Mucosa of stomach (tissue), 1 donor: ENCODE results near the gene SLC9A1.
A peak's percentile ranks its signal among the peaks of the same experiment; 100 is the strongest.
"Not testable (repeated sequence)": the region's sequence is repeated elsewhere in the genome, so short reads cannot be mapped to it uniquely, and the experiment has no call there.

Source experiments
- H3K27me3 ChIP-seq: one replicate; pipeline ENCODE4 v1.7.0; 2013; ENCODE audit warnings: mild to moderate bottlenecking, low read length; ENCODE audit not compliant: control insufficient read depth, insufficient read depth
- H3K36me3 ChIP-seq: one replicate; pipeline ENCODE4 v1.7.0; 2013; ENCODE audit warnings: low read length; ENCODE audit not compliant: control insufficient read depth, insufficient read depth
- H3K4me1 ChIP-seq: one replicate; pipeline ENCODE4 v1.7.0; 2013; ENCODE audit warnings: mild to moderate bottlenecking, low read length; ENCODE audit not compliant: control insufficient read depth, insufficient read depth
- H3K4me3 ChIP-seq: one replicate; pipeline ENCODE4 v1.7.0; 2013; ENCODE audit warnings: low read length
- H3K9ac ChIP-seq: one replicate; pipeline ENCODE4 v1.7.0; 2013; ENCODE audit warnings: mild to moderate bottlenecking, low read length, moderate library complexity
- H3K9me3 ChIP-seq: one replicate; pipeline ENCODE4 v1.7.0; 2013; ENCODE audit warnings: mild to moderate bottlenecking, low read length, moderate library complexity; ENCODE audit not compliant: control insufficient read depth
- donor health status: Pancreatic carcinoma.

Gene SLC9A1

DNA sequence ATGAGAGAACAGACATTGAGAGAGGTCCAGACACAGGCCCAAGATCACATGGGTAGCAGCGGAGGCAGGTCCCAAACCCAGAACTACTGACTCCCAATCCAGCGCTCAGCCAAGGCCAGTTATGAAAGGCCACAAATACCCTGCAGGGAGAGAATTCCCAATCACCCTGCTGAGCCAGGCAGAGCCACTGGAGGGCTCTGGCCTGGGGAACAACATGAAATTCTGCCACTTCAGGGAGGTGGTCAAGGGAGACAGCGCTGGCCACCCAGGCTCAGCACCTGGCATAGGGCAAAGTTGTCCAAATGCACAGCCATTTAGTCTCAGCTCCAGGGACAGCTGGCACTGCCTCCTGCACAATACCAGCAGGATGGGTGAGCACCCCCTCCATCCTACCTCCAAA is 27.5 kb downstream of the SLC9A1 start:
- Histone ChIP-seq H3K4me1 (peaks cover 63% of the 10 kb centered on the region), H3K4me3 (no peak overlapping the region), H3K27me3 (no peaks in the 10 kb centered on the region), H3K9me3 (no peaks in the 10 kb centered on the region), H3K36me3 (peaks cover 10% of the 10 kb centered on the region), H3K9ac (peak overlapping the region; percentile 34)

- H3K4me3 ChIP-seq = no peak overlapping the region
- H3K4me1 ChIP-seq = peaks cover 69% of the 10 kb centered on the region
- H3K36me3 ChIP-seq = peaks cover 10% of the 10 kb centered on the region
- no peak overlapping the region for H3K9ac ChIP-seq
- H3K9me3 ChIP-seq = no peaks in the 10 kb centered on the region
- no peaks in the 10 kb centered on the region for H3K27me3 ChIP-seq
These were observed 28.5 kb downstream of the SLC9A1 start for GRCh38 chr1:27126391-27126790.

DNA sequence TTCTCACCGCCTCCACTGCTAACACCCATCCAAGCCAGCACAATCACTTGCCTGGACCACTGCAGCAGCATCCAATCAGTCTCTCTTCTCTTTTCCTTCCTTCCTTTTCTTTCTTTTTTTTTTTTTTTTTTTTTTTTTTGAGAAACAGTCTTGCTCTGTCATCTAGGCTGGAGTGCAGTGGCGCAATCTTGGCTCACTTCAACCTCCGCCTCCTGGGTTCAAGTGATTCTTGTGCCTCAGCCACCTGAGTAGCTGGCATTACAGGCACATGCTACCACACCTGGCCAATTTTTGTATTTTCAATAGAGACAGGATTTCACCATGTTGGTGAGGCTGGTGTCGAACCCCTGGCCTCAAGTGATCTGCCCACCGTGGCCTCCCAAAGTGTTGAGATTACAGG is 29.8 kb downstream of the SLC9A1 start:
- not testable (repeated sequence) for H3K9ac ChIP-seq

DNA sequence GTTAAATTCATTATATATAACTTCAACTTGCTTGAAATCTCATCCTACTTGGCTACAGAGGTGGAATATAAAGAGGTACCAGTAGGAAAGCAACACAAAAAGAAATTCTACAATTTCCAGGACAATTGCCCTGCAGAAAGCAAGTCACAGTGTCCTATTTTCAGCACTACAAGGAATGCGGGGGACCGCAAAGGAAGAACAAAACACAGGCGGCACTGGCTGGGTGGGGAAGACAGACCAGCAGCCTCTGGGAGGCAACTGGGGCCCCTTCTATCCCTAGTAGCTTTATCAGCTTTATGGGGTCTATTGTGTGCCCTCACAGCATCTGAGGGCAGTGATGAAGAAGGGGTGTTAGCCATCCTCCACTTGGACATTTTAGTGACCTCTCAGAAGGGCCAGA is 30.5 kb downstream of the SLC9A1 start:
- Histone ChIP-seq H3K36me3 (peaks cover 10% of the 10 kb centered on the region), H3K4me3 (no peak overlapping the region), H3K4me1 (peaks cover 73% of the 10 kb centered on the region), H3K9ac (no peak overlapping the region), H3K27me3 (no peaks in the 10 kb centered on the region), H3K9me3 (no peaks in the 10 kb centered on the region)

More for the DNA sequence above, 29.8 kb downstream of the SLC9A1 start:
- peaks cover 67% of the 10 kb centered on the region for H3K4me1 ChIP-seq
- not testable (repeated sequence) for H3K9me3 ChIP-seq, H3K36me3 ChIP-seq, H3K4me3 ChIP-seq, H3K27me3 ChIP-seq

DNA sequence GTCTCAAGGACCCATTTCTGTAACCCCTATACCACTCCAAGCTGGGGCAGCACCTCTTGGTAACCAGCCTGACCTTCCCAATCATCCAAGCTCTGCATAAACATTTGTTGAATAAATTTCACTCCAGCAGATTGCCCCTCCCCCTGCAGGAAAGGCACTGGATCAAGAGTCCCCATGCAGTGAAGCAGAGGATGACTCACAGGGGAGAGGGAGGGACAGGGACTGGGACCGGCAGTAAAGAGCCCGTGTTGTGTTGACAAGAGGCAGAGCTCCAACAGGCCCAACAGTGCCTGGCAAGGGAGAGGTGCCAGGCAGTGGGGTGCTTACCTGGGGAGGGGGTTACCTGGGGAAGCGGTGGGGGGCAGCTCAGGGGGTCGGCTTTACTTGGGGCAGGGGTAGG is 32.3 kb downstream of the SLC9A1 start:
- H3K4me1 ChIP-seq = peaks cover 87% of the 10 kb centered on the region
- H3K9ac ChIP-seq = peak overlapping the region; percentile 53

DNA sequence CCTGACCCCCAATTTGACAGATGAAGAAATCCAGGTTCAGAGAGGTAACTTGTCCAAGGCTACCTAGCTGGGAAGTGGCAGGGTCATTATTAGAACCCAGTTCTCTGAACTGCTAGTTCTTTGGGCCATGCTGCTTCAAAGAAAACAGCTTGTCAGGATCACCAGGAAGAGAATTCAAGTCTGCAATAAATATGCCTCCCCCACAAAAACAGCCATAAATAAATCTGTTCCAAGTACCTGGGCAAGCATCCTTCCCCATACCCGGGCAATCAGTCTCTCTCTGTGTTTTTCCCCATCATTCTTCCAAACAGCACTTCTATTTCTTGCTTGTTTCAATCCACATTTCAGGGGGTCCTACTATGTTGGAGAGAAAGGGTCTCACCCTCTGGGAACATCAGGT is 34.1 kb downstream of the SLC9A1 start:
- Histone ChIP-seq H3K9ac (no peak overlapping the region), H3K9me3 (no peaks in the 10 kb centered on the region), H3K36me3 (peaks cover 4% of the 10 kb centered on the region), H3K4me1 (peaks cover 89% of the 10 kb centered on the region), H3K4me3 (no peak overlapping the region), H3K27me3 (no peaks in the 10 kb centered on the region)

More for the DNA sequence above, 32.3 kb downstream of the SLC9A1 start:
- no peak overlapping the region for H3K4me3 ChIP-seq
- H3K9me3 ChIP-seq = no peaks in the 10 kb centered on the region
- H3K36me3 ChIP-seq = peaks cover 11% of the 10 kb centered on the region
- H3K27me3 ChIP-seq = no peaks in the 10 kb centered on the region

DNA sequence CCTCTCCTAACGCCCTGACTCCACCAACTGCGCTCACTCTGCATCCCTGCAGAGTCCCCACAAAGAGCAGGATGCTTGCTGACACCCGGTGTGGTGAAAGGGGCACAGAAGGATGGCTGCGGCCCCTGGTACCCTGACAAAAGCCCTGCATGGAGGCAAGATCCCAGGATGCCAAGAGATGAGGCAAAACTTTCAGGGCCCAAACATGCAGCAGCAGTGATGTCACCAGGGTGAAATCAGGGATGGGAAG is 36.6 kb downstream of the SLC9A1 start:
- H3K36me3 ChIP-seq = peaks cover 9% of the 10 kb centered on the region
- H3K27me3 ChIP-seq = no peaks in the 10 kb centered on the region
- no peaks in the 10 kb centered on the region for H3K9me3 ChIP-seq
- peaks cover 91% of the 10 kb centered on the region for H3K4me1 ChIP-seq
- no peak overlapping the region for H3K4me3 ChIP-seq
- peak overlapping the region; percentile 26 for H3K9ac ChIP-seq

DNA sequence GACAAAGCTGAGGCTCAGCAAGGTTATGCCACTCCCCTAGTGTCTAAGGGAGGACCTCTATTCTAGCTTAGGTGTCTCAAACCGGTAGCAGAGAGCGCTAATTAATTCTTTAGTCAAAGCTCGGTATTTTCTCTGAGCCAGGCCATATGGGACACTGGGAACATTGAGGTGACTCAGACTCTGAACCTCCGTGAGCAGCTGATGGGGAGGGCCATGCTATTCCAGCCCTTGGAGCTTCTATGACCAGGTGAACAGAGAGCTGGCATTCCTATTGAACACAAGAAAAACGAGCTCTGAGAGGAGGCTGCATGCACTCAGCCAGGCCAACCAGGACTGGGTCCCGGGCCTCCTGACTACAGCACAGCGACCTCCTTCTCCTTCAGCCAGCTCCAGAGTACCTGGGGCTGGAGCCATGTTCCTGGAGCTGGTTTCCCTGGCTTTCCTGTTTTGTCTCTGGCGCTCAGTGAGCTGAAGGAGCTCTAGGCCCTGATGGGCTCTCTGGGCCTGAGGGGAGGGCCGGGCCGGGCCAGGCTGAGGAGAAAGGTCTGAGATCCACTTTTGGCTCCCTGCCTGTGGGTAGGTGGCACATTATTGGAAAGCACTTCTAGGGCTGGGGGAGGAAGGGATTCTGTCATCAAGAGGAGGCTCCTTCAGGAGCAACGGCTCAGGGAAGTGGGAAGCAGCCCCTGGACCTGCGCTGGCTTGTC is 37.0 kb downstream of the SLC9A1 start:
- Histone ChIP-seq H3K4me1 (peaks cover 91% of the 10 kb centered on the region), H3K27me3 (no peaks in the 10 kb centered on the region), H3K9ac (peak overlapping the region; percentile 26), H3K36me3 (peaks cover 14% of the 10 kb centered on the region), H3K4me3 (no peak overlapping the region), H3K9me3 (no peaks in the 10 kb centered on the region)

GRCh38 chr1:27116697-27117096 is 38.2 kb downstream of the SLC9A1 start:
- Histone ChIP-seq H3K4me1 (peaks cover 90% of the 10 kb centered on the region), H3K9ac (no peak overlapping the region), H3K27me3 (no peaks in the 10 kb centered on the region), H3K4me3 (no peak overlapping the region), H3K36me3 (peaks cover 15% of the 10 kb centered on the region), H3K9me3 (no peaks in the 10 kb centered on the region)

DNA sequence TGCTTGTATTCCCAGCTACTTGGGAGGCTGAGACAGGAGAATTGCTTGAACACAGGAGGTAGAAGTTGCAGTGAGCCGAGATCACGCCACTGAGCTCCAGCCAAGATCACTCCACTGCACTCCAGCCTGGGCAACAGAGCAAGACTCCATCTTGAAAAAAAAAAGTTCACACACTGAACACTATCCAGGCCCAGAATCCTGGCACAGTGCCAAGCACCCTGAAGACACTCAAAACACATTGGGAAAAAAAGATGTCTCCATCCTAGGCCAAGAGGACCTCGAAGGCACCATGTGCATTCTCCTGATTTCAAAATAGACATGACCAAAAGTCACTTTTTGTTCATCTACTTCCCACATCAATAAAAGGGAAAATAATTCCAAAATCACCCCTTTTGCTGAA is 38.7 kb downstream of the SLC9A1 start:
- no peak overlapping the region for H3K9ac ChIP-seq
- H3K4me1 ChIP-seq = peaks cover 87% of the 10 kb centered on the region
- H3K4me3 ChIP-seq = no peak overlapping the region
- H3K36me3 ChIP-seq = peaks cover 15% of the 10 kb centered on the region
- no peaks in the 10 kb centered on the region for H3K9me3 ChIP-seq
- no peaks in the 10 kb centered on the region for H3K27me3 ChIP-seq

- peaks cover 81% of the 10 kb centered on the region for H3K4me1 ChIP-seq
- peak overlapping the region; percentile 20 for H3K9ac ChIP-seq
- H3K9me3 ChIP-seq = no peaks in the 10 kb centered on the region
- no peak overlapping the region for H3K4me3 ChIP-seq
- no peaks in the 10 kb centered on the region for H3K27me3 ChIP-seq
- H3K36me3 ChIP-seq = peaks cover 15% of the 10 kb centered on the region
These were observed 40.4 kb downstream of the SLC9A1 start for GRCh38 chr1:27114546-27114945.

DNA sequence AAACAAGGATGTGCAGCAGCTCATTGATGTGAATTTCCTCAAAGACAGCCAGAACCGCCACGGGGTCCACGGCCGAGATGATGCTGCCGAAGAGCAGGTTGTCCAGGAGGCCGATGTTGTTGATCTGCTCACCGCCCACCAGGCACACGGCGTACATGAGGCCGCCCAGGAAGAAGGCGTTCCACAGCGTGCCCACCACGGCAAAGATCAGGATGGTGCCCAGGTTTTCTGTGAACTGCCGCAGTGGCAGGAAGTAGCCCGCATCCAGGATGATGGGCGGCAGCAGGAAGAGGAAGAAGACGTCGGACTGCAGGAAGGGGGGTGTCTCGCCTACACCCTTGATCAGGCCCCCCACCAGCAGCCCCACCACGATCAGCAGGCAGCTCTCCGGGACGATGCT is 41.1 kb downstream of the SLC9A1 start:
- Histone ChIP-seq H3K4me1 (peaks cover 74% of the 10 kb centered on the region), H3K36me3 (peaks cover 15% of the 10 kb centered on the region), H3K4me3 (no peak overlapping the region), H3K9ac (no peak overlapping the region), H3K9me3 (no peaks in the 10 kb centered on the region), H3K27me3 (no peaks in the 10 kb centered on the region)
